DLD1 (cell line): ENCODE results near the gene DDT.
"Not testable (repeated sequence)": the region's sequence is repeated elsewhere in the genome, so short reads cannot be mapped to it uniquely, and the experiment has no call there.

Experiments
- in situ Hi-C: cut with HindIII; loops from 2 replicates; pipeline ENCODE4 v1.10.0; 2017; ENCODE audit warnings: low sequenced_read_pairs

Gene DDT

GRCh38 chr22:23993581-23994177 is 19.4 kb upstream of the DDT start:
- in situ Hi-C loops = not testable (repeated sequence)

- in situ Hi-C loops = not testable (repeated sequence)
Measured at GRCh38 chr22:23993080-23993479, 18.8 kb upstream of the DDT start.

GRCh38 chr22:23989583-23990244 is 15.5 kb upstream of the DDT start:
- in situ Hi-C loops = not testable (repeated sequence)

DNA sequence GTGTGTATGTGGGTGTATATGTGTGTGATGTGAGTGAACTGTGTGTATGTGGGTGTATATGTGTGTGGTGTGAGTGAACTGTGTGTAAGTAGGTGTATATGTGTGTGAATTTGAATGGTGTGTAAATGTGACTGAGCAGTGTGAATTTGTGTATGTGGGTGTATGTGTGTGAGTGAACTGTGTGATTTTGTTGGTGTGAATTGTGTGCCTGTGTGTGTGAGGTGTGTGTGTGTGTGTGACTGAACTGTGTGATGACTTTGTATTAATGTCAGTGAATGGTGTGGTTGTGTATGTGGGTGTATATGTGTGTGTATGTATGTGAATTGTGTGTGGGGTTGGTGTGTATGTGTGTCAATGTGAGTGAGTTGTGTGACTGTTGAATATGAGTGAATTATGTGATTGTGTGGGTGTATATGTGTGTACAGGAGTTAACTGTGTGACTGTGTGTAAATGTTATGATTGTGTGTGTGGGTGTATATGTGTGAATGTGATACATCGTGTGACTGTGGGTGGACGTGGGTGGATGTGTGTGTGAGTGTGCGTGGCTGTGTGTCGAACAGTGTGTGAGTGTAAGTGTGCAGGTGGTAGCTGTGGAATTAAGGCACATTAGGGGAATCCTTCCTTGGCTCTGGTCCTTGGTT is 12.4 kb upstream of the DDT start:
- in situ Hi-C loops = not testable (repeated sequence)

GRCh38 chr22:23986089-23986488 is 11.8 kb upstream of the DDT start:
- in situ Hi-C loops = not testable (repeated sequence)

DNA sequence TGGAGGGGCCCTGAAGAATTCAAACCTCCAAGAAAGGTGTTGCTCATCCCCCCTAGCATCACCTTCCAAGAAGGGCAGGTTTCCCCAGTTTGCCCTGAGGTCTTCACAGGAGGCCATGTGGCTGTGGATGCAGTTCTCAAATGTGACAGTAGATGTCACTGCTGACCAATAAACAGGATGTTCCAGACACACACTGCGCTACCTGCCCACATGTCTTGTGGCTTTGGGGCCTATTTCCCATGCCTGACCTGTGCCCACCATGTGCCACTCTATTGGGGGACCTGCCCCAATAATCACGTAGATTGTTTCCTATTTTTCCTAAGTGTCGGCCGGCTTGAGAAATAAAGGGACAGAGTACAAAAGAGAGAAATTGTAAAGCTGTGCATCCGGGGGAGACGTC is 10.2 kb upstream of the DDT start:
- in situ Hi-C loops = no loop called here

DNA sequence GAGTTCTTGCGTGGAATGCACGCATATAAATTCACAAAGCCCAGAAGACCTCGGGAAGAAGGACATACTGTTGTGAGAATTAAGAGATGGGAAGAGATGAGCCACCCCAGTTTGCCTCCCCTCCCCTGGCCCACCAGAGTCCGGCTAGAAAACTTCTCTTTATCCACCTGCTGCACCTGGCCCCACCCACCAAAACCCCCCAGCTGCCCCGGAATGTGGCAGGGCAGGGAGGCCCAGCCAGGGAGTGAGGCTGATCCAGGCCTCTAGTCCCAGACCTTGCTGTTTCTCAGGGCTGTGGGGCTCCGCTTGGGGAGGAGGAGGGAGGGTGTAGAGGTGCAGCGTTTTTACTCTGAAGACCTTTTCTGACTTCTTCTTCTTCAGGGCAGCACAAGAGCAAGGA is 6.3 kb upstream of the DDT start:
- in situ Hi-C loops = not testable (repeated sequence)

GRCh38 chr22:23979557-23980240 is 5.5 kb upstream of the DDT start, which contains the start of gene GSTT2:
Gene GSTT2, plus strand, starts transcription at chr22:23980134.
- in situ Hi-C loops = not testable (repeated sequence)

DNA sequence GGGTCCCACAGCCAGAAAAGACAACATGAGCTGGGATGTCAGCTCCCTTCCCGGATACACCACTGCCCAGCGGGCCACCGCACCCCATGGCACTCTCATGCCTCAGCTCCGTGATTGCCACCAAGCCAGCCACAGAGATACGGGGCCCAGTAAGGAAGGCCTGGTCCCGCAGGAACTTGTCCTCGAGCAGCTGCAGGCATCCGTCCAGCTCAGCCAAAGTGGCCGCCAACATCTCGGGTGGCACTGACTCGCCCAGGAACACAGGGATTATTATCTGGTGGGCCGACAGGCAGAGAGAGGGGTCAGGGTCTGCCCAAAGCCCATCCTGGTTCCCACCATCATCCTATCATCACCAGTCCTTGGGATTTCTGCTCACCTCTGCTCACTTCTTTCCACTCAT is 3.1 kb upstream of the DDT start:
- in situ Hi-C loops = not testable (repeated sequence)

DNA sequence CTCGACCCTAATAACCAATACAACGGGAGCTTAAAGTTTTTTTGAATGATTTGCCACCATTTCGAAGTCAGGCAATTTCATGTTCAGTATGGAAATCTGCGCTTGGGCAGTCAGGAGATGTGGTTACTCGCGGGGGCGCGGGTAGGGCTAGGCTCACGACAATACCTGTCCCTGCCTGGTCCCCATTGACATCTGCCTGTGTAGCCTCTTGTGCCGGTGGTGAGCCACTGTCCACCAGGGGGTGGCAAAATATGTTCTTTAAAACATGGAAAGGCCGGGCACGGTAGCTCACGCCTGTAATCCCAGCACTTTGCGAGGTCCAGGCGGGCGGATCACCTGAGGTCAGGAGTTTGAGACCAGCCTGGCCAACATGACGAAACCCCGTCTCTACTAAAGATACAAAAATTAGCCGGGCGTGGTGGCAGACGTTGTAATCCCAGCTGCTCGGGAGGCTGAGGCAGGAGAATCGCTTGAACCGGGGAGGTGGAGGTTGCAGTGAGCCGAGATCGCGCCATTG is 653 bp upstream of the DDT start:
- in situ Hi-C loops = not testable (repeated sequence)

- in situ Hi-C loops = not testable (repeated sequence)
Measured at GRCh38 chr22:23971927-23972326, 2.3 kb downstream of the DDT start.

DNA sequence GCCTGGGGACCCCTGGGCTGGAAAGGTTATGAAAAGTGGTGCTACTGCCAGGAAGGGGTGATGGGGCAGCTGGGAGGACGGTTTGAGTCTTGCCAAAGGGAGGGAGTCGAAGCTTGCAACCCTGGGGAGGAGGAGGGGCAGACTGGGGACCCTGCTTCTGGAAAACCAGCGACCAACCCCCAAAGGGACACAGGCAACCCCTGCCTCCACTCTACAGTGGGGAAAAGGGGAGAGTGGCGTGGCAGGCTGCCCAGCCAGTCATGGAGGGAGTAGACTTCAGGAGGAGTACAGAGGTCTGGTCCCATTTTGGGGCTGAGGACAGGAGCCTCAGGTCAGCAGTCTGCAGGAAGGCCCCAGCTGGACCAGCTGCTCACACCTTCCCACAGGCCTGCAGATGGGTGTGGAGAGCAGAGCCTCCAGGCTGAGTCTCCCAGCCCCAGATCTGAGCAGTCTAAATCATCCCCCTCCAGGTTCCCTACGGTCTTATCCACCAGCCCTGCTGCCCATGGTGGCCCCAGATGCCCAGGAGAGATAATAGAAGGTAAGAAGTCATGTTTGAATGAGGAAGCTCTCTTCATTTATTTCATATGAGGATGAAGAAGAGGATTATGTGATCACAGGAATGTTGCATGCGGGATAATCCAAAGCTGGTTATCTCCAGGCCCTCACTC is 3.3 kb downstream of the DDT start:
- in situ Hi-C loops = no loop called here

DNA sequence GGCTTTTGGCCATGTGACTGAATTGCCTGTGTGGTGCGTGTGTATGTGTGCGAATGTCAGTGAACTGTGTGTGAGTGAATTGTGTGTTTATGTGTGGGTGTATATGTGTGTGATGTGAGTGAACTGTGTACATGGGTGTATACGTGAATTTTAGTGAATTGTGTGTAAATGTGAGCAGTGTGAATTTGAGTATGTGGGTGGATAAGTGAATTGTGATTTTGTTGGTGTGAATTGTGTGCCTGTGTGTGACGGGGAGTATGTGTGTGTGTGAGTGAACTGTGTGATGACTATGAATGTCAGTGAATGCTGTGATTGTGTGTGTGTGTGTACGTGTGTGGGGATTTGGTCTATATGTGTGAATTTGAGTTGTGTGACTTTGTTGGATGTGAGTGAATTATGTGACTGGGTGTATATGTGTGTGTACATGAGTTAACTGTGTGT is 4.0 kb downstream of the DDT start:
- in situ Hi-C loops = no loop called here

- in situ Hi-C loops = no loop called here
Measured at GRCh38 chr22:23969071-23969470, 5.2 kb downstream of the DDT start.

DNA sequence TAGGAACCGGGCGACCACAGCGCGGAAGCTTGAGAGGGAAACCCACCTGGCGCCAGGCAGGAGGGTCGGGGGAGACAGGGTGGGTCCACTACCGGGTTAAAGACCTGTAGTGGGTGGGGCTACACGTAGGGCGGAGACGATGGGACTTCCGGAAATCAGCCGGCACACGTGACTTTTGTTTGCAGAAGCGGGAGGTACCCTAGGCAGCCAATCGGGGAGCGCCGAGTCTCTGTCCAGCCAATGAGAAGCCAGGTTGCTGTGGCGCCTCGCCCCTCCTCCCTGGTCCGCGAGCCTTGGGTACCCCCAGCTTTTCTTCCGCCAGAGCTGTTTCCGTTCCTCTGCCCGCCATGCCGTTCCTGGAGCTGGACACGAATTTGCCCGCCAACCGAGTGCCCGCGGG is 7.7 kb downstream of the DDT start, which contains the start of gene DDTL:
Gene DDTL, plus strand, starts transcription at position 321 of the 400 bp plus-strand sequence. Its CDS starts 27 bp downstream, at position 348.
- in situ Hi-C loops = not testable (repeated sequence)

- in situ Hi-C loops = not testable (repeated sequence)
Measured at GRCh38 chr22:23966094-23966493, 8.1 kb downstream of the DDT start.

- in situ Hi-C loops = not testable (repeated sequence)
Measured at GRCh38 chr22:23961084-23961771, 13.0 kb downstream of the DDT start, which contains the start of gene GSTT2B. Gene GSTT2B, minus strand, starts transcription at chr22:23961195. Its CDS starts 64 bp downstream, at chr22:23961131.

- in situ Hi-C loops = not testable (repeated sequence)
Measured at GRCh38 chr22:23956301-23956900, 17.8 kb downstream of the DDT start.

- in situ Hi-C loops = not testable (repeated sequence)
Measured at GRCh38 chr22:23955886-23956285, 18.4 kb downstream of the DDT start.

- in situ Hi-C loops = not testable (repeated sequence)
Measured at GRCh38 chr22:23954991-23955305, 19.3 kb downstream of the DDT start.
